Measurements from ENCODE around the gene APBA3. TPM values are rescaled to one million over a fixed set of nuclear protein-coding genes. Genes with fewer than 3 reads are reported as not detected.
A peak's percentile ranks its signal among the peaks of the same experiment; 100 is the strongest.

The APBA3 gene
- total RNA-seq, 2 experiments from 2014 or later = 28.6 to 30.0 TPM

- Mint-ChIP-seq H3K27me3 (ENCODE audit: low read depth) (no peaks in the 10 kb centered on the region), H3K9me3 (peaks cover 4% of the 10 kb centered on the region), H3K4me3 (peak overlapping the region; percentile 54), H3K27ac (no peak overlapping the region), H3K36me3 (ENCODE audit: low read depth) (no peaks in the 10 kb centered on the region), H3K4me1 (ENCODE audit: low read depth) (peaks cover 21% of the 10 kb centered on the region)
- peak; percentile 80 for DNase-seq
- CTCF ChIA-PET = interaction anchor here (0.6 kb wide), 1 partner anchor 655 kb away, joined by 3 read pairs; no protein-coding TSS in a partner anchor
- intact Hi-C loops (cut with micrococcal nuclease) = no loop called here
Measured at GRCh38 chr19:3801412-3802096, 40.1 kb upstream of the APBA3 start.

GRCh38 chr19:3800996-3801395, 39.5 kb upstream of the APBA3 start:
- H3K4me3 Mint-ChIP-seq = peak overlapping the region; percentile 54
- H3K36me3 Mint-ChIP-seq (ENCODE audit: low read depth) = no peaks in the 10 kb centered on the region
- H3K27ac Mint-ChIP-seq = no peak overlapping the region
- CTCF ChIA-PET = no interaction called here
- intact Hi-C loops (cut with micrococcal nuclease) = no loop called here
- no peak for DNase-seq
- peaks cover 20% of the 10 kb centered on the region for H3K4me1 Mint-ChIP-seq (ENCODE audit: low read depth)
- H3K27me3 Mint-ChIP-seq (ENCODE audit: low read depth) = no peaks in the 10 kb centered on the region
- peaks cover 6% of the 10 kb centered on the region for H3K9me3 Mint-ChIP-seq

- peaks cover 6% of the 10 kb centered on the region for H3K9me3 Mint-ChIP-seq
- intact Hi-C loops (cut with micrococcal nuclease) = loop anchor here (2.0 kb wide), 1 partner anchor 15 kb away; no protein-coding TSS in a partner anchor
- CTCF ChIA-PET = interaction anchor here (0.6 to 1.2 kb wide), 2 partner anchors 15 to 171 kb away, joined by 3 read pairs; no protein-coding TSS in a partner anchor
- no peaks in the 10 kb centered on the region for H3K36me3 Mint-ChIP-seq (ENCODE audit: low read depth)
- H3K27me3 Mint-ChIP-seq (ENCODE audit: low read depth) = no peaks in the 10 kb centered on the region
- no peak overlapping the region for H3K4me3 Mint-ChIP-seq
- H3K4me1 Mint-ChIP-seq (ENCODE audit: low read depth) = peaks cover 20% of the 10 kb centered on the region
- DNase-seq = no peak
- no peak overlapping the region for H3K27ac Mint-ChIP-seq
Measured at GRCh38 chr19:3798137-3798536, 36.6 kb upstream of the APBA3 start.

GRCh38 chr19:3796358-3796757, 34.9 kb upstream of the APBA3 start:
- Mint-ChIP-seq H3K4me1 (ENCODE audit: low read depth) (peaks cover 16% of the 10 kb centered on the region), H3K4me3 (no peak overlapping the region), H3K27ac (no peak overlapping the region), H3K27me3 (ENCODE audit: low read depth) (no peaks in the 10 kb centered on the region), H3K9me3 (peaks cover 6% of the 10 kb centered on the region), H3K36me3 (ENCODE audit: low read depth) (no peaks in the 10 kb centered on the region)
- CTCF ChIA-PET = interaction anchor here (0.7 to 1.3 kb wide), 6 partner anchors 8 to 96 kb away, joined by 3 to 4 read pairs (median 3); partner anchors contain the start of gene PIP5K1C
- intact Hi-C loops (cut with micrococcal nuclease) = no loop called here
- no peak for DNase-seq

GRCh38 chr19:3793799-3794198, 32.3 kb upstream of the APBA3 start:
- no peak for DNase-seq
- no peak overlapping the region for H3K4me3 Mint-ChIP-seq
- peaks cover 4% of the 10 kb centered on the region for H3K4me1 Mint-ChIP-seq (ENCODE audit: low read depth)
- CTCF ChIA-PET = interaction anchor here (0.6 kb wide), 1 partner anchor 191 kb away, joined by 3 read pairs; the partner anchor contains the start of gene EEF2
- intact Hi-C loops (cut with micrococcal nuclease) = no loop called here
- H3K27me3 Mint-ChIP-seq (ENCODE audit: low read depth) = no peaks in the 10 kb centered on the region
- peaks cover 6% of the 10 kb centered on the region for H3K9me3 Mint-ChIP-seq
- H3K36me3 Mint-ChIP-seq (ENCODE audit: low read depth) = no peaks in the 10 kb centered on the region
- no peak overlapping the region for H3K27ac Mint-ChIP-seq

- H3K4me1 Mint-ChIP-seq (ENCODE audit: low read depth) = no peaks in the 10 kb centered on the region
- DNase-seq = no peak
- peaks cover 6% of the 10 kb centered on the region for H3K9me3 Mint-ChIP-seq
- no peaks in the 10 kb centered on the region for H3K36me3 Mint-ChIP-seq (ENCODE audit: low read depth)
- H3K27me3 Mint-ChIP-seq (ENCODE audit: low read depth) = no peaks in the 10 kb centered on the region
- H3K27ac Mint-ChIP-seq = no peak overlapping the region
- CTCF ChIA-PET = interaction anchor here (0.6 kb wide), 1 partner anchor 1862 kb away, joined by 3 read pairs; no protein-coding TSS in a partner anchor
- intact Hi-C loops (cut with micrococcal nuclease) = no loop called here
- H3K4me3 Mint-ChIP-seq = no peak overlapping the region
Measured at GRCh38 chr19:3792114-3792513, 30.6 kb upstream of the APBA3 start.

- intact Hi-C loops (cut with micrococcal nuclease) = no loop called here
- Mint-ChIP-seq H3K27ac (no peak overlapping the region), H3K36me3 (ENCODE audit: low read depth) (no peaks in the 10 kb centered on the region), H3K27me3 (ENCODE audit: low read depth) (no peaks in the 10 kb centered on the region), H3K9me3 (no peaks in the 10 kb centered on the region), H3K4me3 (no peak overlapping the region), H3K4me1 (ENCODE audit: low read depth) (no peaks in the 10 kb centered on the region)
- no peak for DNase-seq
- CTCF ChIA-PET = interaction anchor here (1.1 kb wide), 1 partner anchor 349 kb away, joined by 3 read pairs; no protein-coding TSS in a partner anchor
Measured at GRCh38 chr19:3790941-3791340, 29.4 kb upstream of the APBA3 start.

- no peaks in the 10 kb centered on the region for H3K27me3 Mint-ChIP-seq (ENCODE audit: low read depth)
- no peak overlapping the region for H3K4me3 Mint-ChIP-seq
- H3K36me3 Mint-ChIP-seq (ENCODE audit: low read depth) = no peaks in the 10 kb centered on the region
- CTCF ChIA-PET = interaction anchor here (1.1 kb wide), 1 partner anchor 350 kb away, joined by 3 read pairs; no protein-coding TSS in a partner anchor
- intact Hi-C loops (cut with micrococcal nuclease) = no loop called here
- H3K4me1 Mint-ChIP-seq (ENCODE audit: low read depth) = peaks cover 2% of the 10 kb centered on the region
- no peaks in the 10 kb centered on the region for H3K9me3 Mint-ChIP-seq
- no peak for DNase-seq
- no peak overlapping the region for H3K27ac Mint-ChIP-seq
Measured at GRCh38 chr19:3790209-3790734, 28.8 kb upstream of the APBA3 start.

- H3K27ac Mint-ChIP-seq = no peak overlapping the region
- H3K4me3 Mint-ChIP-seq = no peak overlapping the region
- H3K36me3 Mint-ChIP-seq (ENCODE audit: low read depth) = peaks cover 2% of the 10 kb centered on the region
- DNase-seq = no peak
- intact Hi-C loops (cut with micrococcal nuclease) = no loop called here
- H3K27me3 Mint-ChIP-seq (ENCODE audit: low read depth) = no peaks in the 10 kb centered on the region
- H3K4me1 Mint-ChIP-seq (ENCODE audit: low read depth) = peaks cover 7% of the 10 kb centered on the region
- CTCF ChIA-PET = interaction anchor here (1.1 to 1.3 kb wide), 2 partner anchors 7 to 27 kb away, joined by 3 read pairs; partner anchors contain the start of gene MRPL54
- H3K9me3 Mint-ChIP-seq = no peaks in the 10 kb centered on the region
Measured at GRCh38 chr19:3788996-3789778, 27.7 kb upstream of the APBA3 start.

- intact Hi-C loops (cut with micrococcal nuclease) = no loop called here
- Mint-ChIP-seq H3K27ac (no peak within 1 kb of the TSS), H3K4me3 (peak within 1 kb of the TSS; percentile 79), H3K9me3 (peaks cover 16% of the 10 kb centered on the region), H3K27me3 (ENCODE audit: low read depth) (no peaks in the 10 kb centered on the region), H3K36me3 (ENCODE audit: low read depth) (peaks cover 27% of the 10 kb centered on the region), H3K4me1 (ENCODE audit: low read depth) (peaks cover 7% of the 10 kb centered on the region)
- CTCF ChIA-PET = interaction anchor here (0.6 to 1.1 kb wide), 2 partner anchors 22 to 36 kb away, joined by 3 to 4 read pairs; no protein-coding TSS in a partner anchor
- DNase-seq = peak; percentile 14
Measured at GRCh38 chr19:3785938-3786824, 24.7 kb upstream of the APBA3 start, which contains the start of gene MATK. TSS of gene MATK (minus strand) at chr19:3786381. CDS start at chr19:3785135, 1,246 bp downstream.

GRCh38 chr19:3785451-3785937, 24.0 kb upstream of the APBA3 start:
- DNase-seq = peak; percentile 16
- Mint-ChIP-seq H3K4me3 (peak overlapping the region; percentile 79), H3K27me3 (ENCODE audit: low read depth) (no peaks in the 10 kb centered on the region), H3K4me1 (ENCODE audit: low read depth) (peaks cover 7% of the 10 kb centered on the region), H3K27ac (no peak overlapping the region), H3K36me3 (ENCODE audit: low read depth) (peaks cover 31% of the 10 kb centered on the region), H3K9me3 (peaks cover 16% of the 10 kb centered on the region)
- intact Hi-C loops (cut with micrococcal nuclease) = no loop called here
- CTCF ChIA-PET = interaction anchor here (1.0 kb wide), 1 partner anchor 11 kb away, joined by 3 read pairs; no protein-coding TSS in a partner anchor
